Trophoblast cell (in vitro differentiated cells and primary cell): ENCODE results near the gene RBM18. TPM values are rescaled to one million over a fixed set of nuclear protein-coding genes. Genes with fewer than 3 reads are reported as not detected.
A peak's percentile ranks its signal among the peaks of the same experiment; 100 is the strongest.

Experiments
- DNase-seq, 2 donors: peaks; one replicate each; pipeline ENCODE4 v3.0.0-alpha.2; 2016
- H2AFZ ChIP-seq: 2 replicates; pipeline ENCODE4 v1.6.1; 2013; ENCODE audit warnings: low read length, moderate library complexity, mild to moderate bottlenecking; ENCODE audit not compliant: insufficient read depth, poor library complexity
- H2AK5ac ChIP-seq: 2 replicates; pipeline ENCODE4 v1.6.1; 2013; ENCODE audit warnings: mild to moderate bottlenecking, low read length
- H2BK120ac ChIP-seq: 2 replicates; pipeline ENCODE4 v1.6.1; 2013; ENCODE audit warnings: low read length, mild to moderate bottlenecking, moderate library complexity; ENCODE audit not compliant: insufficient read depth, poor library complexity
- H2BK12ac ChIP-seq: 2 replicates; pipeline ENCODE4 v1.6.1; 2013; ENCODE audit warnings: mild to moderate bottlenecking, low read length, moderate library complexity
- H2BK5ac ChIP-seq: 2 replicates; pipeline ENCODE4 v1.6.1; 2013; ENCODE audit warnings: low read length, low read depth, moderate library complexity, mild to moderate bottlenecking; ENCODE audit not compliant: poor library complexity
- H3K14ac ChIP-seq: 2 replicates; pipeline ENCODE4 v1.6.1; 2013; ENCODE audit warnings: mild to moderate bottlenecking, low read length
- H3K18ac ChIP-seq: 2 replicates; pipeline ENCODE4 v1.6.1; 2013; ENCODE audit warnings: mild to moderate bottlenecking, low read length
- H3K23ac ChIP-seq: 2 replicates; pipeline ENCODE4 v1.6.1; 2013; ENCODE audit warnings: low read length
- H3K27ac ChIP-seq: 2 replicates; pipeline ENCODE4 v1.5.1; 2013; ENCODE audit warnings: low read depth, mild to moderate bottlenecking, inconsistent platforms, low read length, moderate library complexity
- H3K27me3 ChIP-seq: 2 replicates; pipeline ENCODE4 v1.6.1; 2013; ENCODE audit warnings: inconsistent platforms, mild to moderate bottlenecking, low read length, moderate library complexity; ENCODE audit not compliant: insufficient read depth
- H3K36me3 ChIP-seq, 2 experiments: 1 replicate in 1 of 2; 2 replicates in 1 of 2; pipeline ENCODE4 v1.6.1; 2013; ENCODE audit warnings: low read length in 2 of 2, mild to moderate bottlenecking in 2 of 2, moderate library complexity in 1 of 2; ENCODE audit not compliant: insufficient read depth in 2 of 2, control insufficient read depth in 1 of 2
- H3K4ac ChIP-seq: 2 replicates; pipeline ENCODE4 v1.6.1; 2013; ENCODE audit warnings: low read depth, mild to moderate bottlenecking, low read length, moderate library complexity
- H3K4me1 ChIP-seq, 2 experiments: 1 replicate in 1 of 2; 2 replicates in 1 of 2; pipeline ENCODE4 v1.6.1; 2013; ENCODE audit warnings: low read length in 2 of 2, mild to moderate bottlenecking in 2 of 2, moderate library complexity in 1 of 2; ENCODE audit not compliant: insufficient read depth in 2 of 2, control insufficient read depth in 1 of 2
- H3K4me2 ChIP-seq: 2 replicates; pipeline ENCODE4 v1.6.1; 2013; ENCODE audit warnings: inconsistent platforms, mild to moderate bottlenecking, low read length, moderate library complexity
- H3K4me3 ChIP-seq: 2 replicates; pipeline ENCODE4 v1.5.1; 2013; ENCODE audit warnings: mild to moderate bottlenecking, low read depth, low read length, inconsistent platforms
- H3K79me1 ChIP-seq: one replicate; pipeline ENCODE4 v1.6.1; 2013; ENCODE audit warnings: low read length
- H3K79me2 ChIP-seq: 2 replicates; pipeline ENCODE4 v1.6.1; 2013; ENCODE audit warnings: low read length, mild to moderate bottlenecking; ENCODE audit not compliant: control insufficient read depth, insufficient read depth, poor library complexity
- H3K9ac ChIP-seq: 2 replicates; pipeline ENCODE4 v1.6.1; 2013; ENCODE audit warnings: mild to moderate bottlenecking, low read length
- H3K9me3 ChIP-seq: 2 replicates; pipeline ENCODE4 v1.6.1; 2013; ENCODE audit warnings: low read depth, mild to moderate bottlenecking, control low read depth, inconsistent platforms, low read length; ENCODE audit not compliant: insufficient read depth
- H4K12ac ChIP-seq: 2 replicates; pipeline ENCODE4 v1.6.1; 2013; ENCODE audit warnings: low read depth, mild to moderate bottlenecking, low read length, moderate library complexity
- H4K8ac ChIP-seq: 2 replicates; pipeline ENCODE4 v1.6.1; 2013; ENCODE audit warnings: low read depth, mild to moderate bottlenecking, low read length, moderate library complexity
- H4K91ac ChIP-seq: one replicate; pipeline ENCODE4 v1.6.1; 2013; ENCODE audit warnings: low read depth, mild to moderate bottlenecking, low read length, moderate library complexity
- WGBS: extraction: QIAGEN DNeasy Blood & Tissue Kit; methylation state at CpG from one replicate; pipeline ENCODE4 v1.1.7; 2013; ENCODE audit warnings: missing lambda C conversion rate; ENCODE audit not compliant: insufficient read length, insufficient coverage; ENCODE audit errors: extremely low coverage; 5-methylcytosine and 5-hydroxymethylcytosine counted together
- polyA plus RNA-seq: library from polyadenylated mRNA; stranded (reverse); fragments of 200-250 nt; gene quantifications from 2 replicates; pipeline ENCODE4 v1.2.3, GENCODE V29; 2013

RBM18 gene, protein sequence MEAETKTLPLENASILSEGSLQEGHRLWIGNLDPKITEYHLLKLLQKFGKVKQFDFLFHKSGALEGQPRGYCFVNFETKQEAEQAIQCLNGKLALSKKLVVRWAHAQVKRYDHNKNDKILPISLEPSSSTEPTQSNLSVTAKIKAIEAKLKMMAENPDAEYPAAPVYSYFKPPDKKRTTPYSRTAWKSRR
- polyA plus RNA-seq = 13.9 and 15.2 TPM in 2 replicates

DNA sequence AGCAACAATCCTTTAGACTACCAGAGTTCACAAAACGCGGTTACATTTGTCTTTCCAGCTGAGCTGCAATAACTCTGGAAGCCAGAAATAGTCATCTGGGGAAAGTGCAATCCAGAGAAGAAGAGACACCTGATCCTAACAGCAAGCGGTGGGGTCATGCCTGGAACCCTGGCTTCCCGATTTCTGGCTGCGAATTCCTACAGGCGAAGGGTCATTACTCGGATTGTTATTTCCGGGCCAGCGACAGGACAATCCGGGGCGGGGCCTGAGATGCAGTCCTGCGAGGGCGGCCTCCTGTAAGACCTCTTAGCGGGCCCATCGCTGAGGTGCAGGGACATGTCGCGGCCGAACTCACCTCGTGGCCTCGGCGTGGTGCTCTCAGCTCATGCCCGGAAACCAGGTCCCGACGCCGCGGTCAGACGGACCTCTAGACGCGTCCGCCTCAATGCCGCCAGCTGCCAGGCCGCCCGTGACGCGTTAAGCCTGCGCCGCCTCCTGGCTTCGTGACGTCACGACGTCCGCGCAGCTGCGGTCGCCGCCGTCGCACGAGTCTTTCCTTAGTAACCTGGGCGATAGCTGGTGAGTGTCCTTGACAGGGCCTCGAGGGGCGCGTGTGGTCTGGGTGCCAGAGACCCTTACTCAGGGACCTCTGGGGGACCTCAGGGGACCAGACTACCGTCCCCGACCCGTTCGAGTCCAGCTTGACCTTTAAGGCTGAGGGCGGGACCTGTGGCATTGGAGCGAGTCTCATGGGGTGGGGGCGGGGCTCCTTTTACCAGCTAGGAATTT lies at the start of gene RBM18, which contains the start of gene MRRF:
TSS of gene RBM18 (minus strand) at position 481 of the 789 bp plus-strand sequence. CDS start 3,348 bp downstream, outside the sequence.
TSS of gene MRRF (plus strand) at position 523 of the 789 bp plus-strand sequence. CDS start 6,010 bp downstream, outside the sequence.
- peaks cover 1 to 4% of the 10 kb centered on the region in 2 experiments for H3K36me3 ChIP-seq
- peak within 1 kb of the TSS; percentile 86 for H2AFZ ChIP-seq

DNA sequence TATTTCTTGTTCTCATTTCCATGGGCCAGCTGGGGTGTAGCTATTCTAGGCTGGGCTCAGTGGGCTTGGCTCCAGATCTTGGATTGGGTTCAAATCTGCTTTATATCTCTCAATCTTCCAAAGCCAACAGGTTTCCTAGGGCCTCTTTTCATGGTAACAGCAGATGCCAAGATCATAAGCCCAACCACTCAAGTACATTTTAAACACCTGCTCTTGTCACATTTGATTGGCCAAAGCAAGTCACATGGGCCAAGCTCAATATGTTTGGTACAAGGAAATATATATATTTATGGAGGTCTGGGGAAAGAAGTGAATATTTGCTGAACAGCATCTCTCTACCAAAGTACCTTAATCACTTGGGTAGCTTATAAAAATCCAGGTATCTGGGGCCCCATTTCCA lies 49.5 kb upstream of the RBM18 start:
- Histone ChIP-seq H2BK5ac (no peak overlapping the region), H3K4me3 (no peak overlapping the region), H3K79me2 (no peaks in the 10 kb centered on the region), H3K79me1 (no peaks in the 10 kb centered on the region), H4K8ac (no peak overlapping the region), H3K23ac (no peak overlapping the region), H2AFZ (no peak overlapping the region), H4K12ac (no peak overlapping the region), H2BK120ac (no peak overlapping the region), H3K36me3 (peaks cover 2 to 11% of the 10 kb centered on the region in 2 experiments), H3K18ac (no peak overlapping the region), H3K4ac (no peak overlapping the region), H3K27me3 (no peaks in the 10 kb centered on the region), H2BK12ac (no peak overlapping the region), H2AK5ac (no peak overlapping the region), H3K14ac (no peak overlapping the region), H3K27ac (no peak overlapping the region), H3K9me3 (no peaks in the 10 kb centered on the region), H3K4me2 (no peak overlapping the region), H4K91ac (no peak overlapping the region), H3K9ac (no peak overlapping the region), H3K4me1 (no peaks in the 10 kb centered on the region)
- DNase-seq = no peak

More for the DNA sequence above, at the start of gene RBM18, which contains the start of gene MRRF:
- Histone ChIP-seq H3K4me3 (peak within 1 kb of the TSS; percentile 80), H3K4me1 (no peaks in the 10 kb centered on the region), H4K12ac (peak within 1 kb of the TSS; percentile 86), H3K14ac (peak within 1 kb of the TSS; percentile 94), H3K27ac (peak within 1 kb of the TSS; percentile 90), H3K18ac (peak within 1 kb of the TSS; percentile 80), H3K23ac (no peak within 1 kb of the TSS), H4K8ac (peak within 1 kb of the TSS; percentile 89), H3K4ac (peak within 1 kb of the TSS; percentile 35), H3K4me2 (peak within 1 kb of the TSS; percentile 82), H3K9ac (peak within 1 kb of the TSS; percentile 86), H4K91ac (peak within 1 kb of the TSS; percentile 63), H2BK5ac (peak within 1 kb of the TSS; percentile 78), H3K79me2 (peaks cover 3% of the 10 kb centered on the region), H3K79me1 (peaks cover 10% of the 10 kb centered on the region), H3K9me3 (no peaks in the 10 kb centered on the region), H2BK120ac (peak within 1 kb of the TSS; percentile 69), H2BK12ac (no peak within 1 kb of the TSS), H2AK5ac (no peak within 1 kb of the TSS), H3K27me3 (no peaks in the 10 kb centered on the region)
- DNase-seq = peak; percentile 89 to 93
- WGBS = no CpG with 5 or more reads among the region's 60 CpGs

DNA sequence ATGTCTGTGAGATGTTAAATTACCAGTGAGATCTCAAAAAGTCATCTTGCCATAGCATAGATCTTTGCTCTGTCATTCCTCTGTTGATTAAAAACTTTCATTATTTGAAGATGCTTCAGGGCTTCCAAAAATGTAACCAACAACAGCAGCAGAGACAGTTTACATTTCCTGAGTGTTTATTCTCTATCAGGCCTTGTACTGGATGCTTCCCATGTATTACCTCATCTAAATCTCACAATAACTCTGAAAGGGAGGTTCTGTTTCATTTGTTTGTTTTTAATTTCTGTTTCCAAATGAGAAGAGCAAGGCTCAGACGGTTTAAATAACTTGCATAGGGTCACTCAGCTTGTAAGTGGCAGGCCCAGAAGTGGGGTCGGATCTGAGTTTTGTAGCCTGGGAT lies 45.2 kb upstream of the RBM18 start:
- Histone ChIP-seq H3K4ac (no peak overlapping the region), H3K27me3 (no peaks in the 10 kb centered on the region), H3K9ac (no peak overlapping the region), H2BK12ac (no peak overlapping the region), H3K23ac (no peak overlapping the region), H3K79me1 (no peaks in the 10 kb centered on the region), H3K36me3 (peaks cover 0 to 15% of the 10 kb centered on the region in 2 experiments), H4K8ac (no peak overlapping the region), H3K79me2 (no peaks in the 10 kb centered on the region), H4K91ac (no peak overlapping the region), H2AFZ (no peak overlapping the region), H3K27ac (no peak overlapping the region), H3K18ac (no peak overlapping the region), H3K9me3 (no peaks in the 10 kb centered on the region), H3K4me2 (no peak overlapping the region), H4K12ac (no peak overlapping the region), H2BK5ac (no peak overlapping the region), H3K14ac (no peak overlapping the region), H2AK5ac (no peak overlapping the region), H3K4me3 (no peak overlapping the region), H3K4me1 (no peaks in the 10 kb centered on the region), H2BK120ac (no peak overlapping the region)
- no peak for DNase-seq
- no CpG with 5 or more reads among the region's 2 CpGs for WGBS

DNA sequence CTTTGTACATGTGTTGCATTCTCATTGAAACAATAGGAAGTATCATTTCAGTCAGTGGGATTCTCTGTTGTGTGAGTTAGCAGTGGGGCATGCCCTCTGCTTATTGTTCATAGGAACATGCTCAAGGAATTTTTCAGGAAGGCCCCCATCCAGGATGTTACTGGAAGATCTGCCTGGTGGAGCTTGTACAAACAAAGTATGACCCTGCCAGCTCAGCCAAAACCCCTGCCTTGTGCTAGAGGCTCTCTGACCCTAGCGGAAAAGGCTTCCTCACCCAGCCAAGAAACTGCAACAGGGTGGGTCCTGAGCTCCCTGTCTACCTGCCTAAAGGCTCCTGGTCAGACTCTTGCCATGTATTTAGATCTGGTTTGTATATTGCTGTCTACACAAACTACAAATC lies 43.3 kb upstream of the RBM18 start:
- H2BK5ac ChIP-seq = no peak overlapping the region
- no peak overlapping the region for H3K18ac ChIP-seq
- H3K4me2 ChIP-seq = no peak overlapping the region
- no peak overlapping the region for H2AK5ac ChIP-seq
- no CpG with 5 or more reads among the region's 1 CpG for WGBS
- no peak overlapping the region for H4K8ac ChIP-seq
- H3K79me1 ChIP-seq = no peaks in the 10 kb centered on the region
- no peak for DNase-seq
- H2BK12ac ChIP-seq = no peak overlapping the region
- H3K79me2 ChIP-seq = no peaks in the 10 kb centered on the region
- H3K4me3 ChIP-seq = no peak overlapping the region
- H3K9me3 ChIP-seq = no peaks in the 10 kb centered on the region
- H3K27me3 ChIP-seq = no peaks in the 10 kb centered on the region
- H4K91ac ChIP-seq = no peak overlapping the region
- no peak overlapping the region for H3K14ac ChIP-seq
- no peak overlapping the region for H3K23ac ChIP-seq
- H2AFZ ChIP-seq = no peak overlapping the region
- H4K12ac ChIP-seq = no peak overlapping the region
- H3K4me1 ChIP-seq = peaks cover 2 to 5% of the 10 kb centered on the region in 2 experiments
- H3K36me3 ChIP-seq = peaks cover 0 to 6% of the 10 kb centered on the region in 2 experiments
- H3K27ac ChIP-seq = no peak overlapping the region
- H3K4ac ChIP-seq = no peak overlapping the region
- H3K9ac ChIP-seq = no peak overlapping the region
- H2BK120ac ChIP-seq = no peak overlapping the region
